Trophoblast cell (in vitro differentiated cells and primary cell): ENCODE measurements around the gene KIT.

Experiments
- DNase-seq, 2 donors: peaks; one replicate each; pipeline ENCODE4 v3.0.0-alpha.2; 2016
- H2AFZ ChIP-seq: 2 replicates; pipeline ENCODE4 v1.6.1; 2013; ENCODE audit warnings: low read length, moderate library complexity, mild to moderate bottlenecking; ENCODE audit not compliant: insufficient read depth, poor library complexity
- H2AK5ac ChIP-seq: 2 replicates; pipeline ENCODE4 v1.6.1; 2013; ENCODE audit warnings: mild to moderate bottlenecking, low read length
- H2BK120ac ChIP-seq: 2 replicates; pipeline ENCODE4 v1.6.1; 2013; ENCODE audit warnings: low read length, mild to moderate bottlenecking, moderate library complexity; ENCODE audit not compliant: insufficient read depth, poor library complexity
- H2BK12ac ChIP-seq: 2 replicates; pipeline ENCODE4 v1.6.1; 2013; ENCODE audit warnings: mild to moderate bottlenecking, low read length, moderate library complexity
- H2BK5ac ChIP-seq: 2 replicates; pipeline ENCODE4 v1.6.1; 2013; ENCODE audit warnings: low read length, low read depth, moderate library complexity, mild to moderate bottlenecking; ENCODE audit not compliant: poor library complexity
- H3K14ac ChIP-seq: 2 replicates; pipeline ENCODE4 v1.6.1; 2013; ENCODE audit warnings: mild to moderate bottlenecking, low read length
- H3K18ac ChIP-seq: 2 replicates; pipeline ENCODE4 v1.6.1; 2013; ENCODE audit warnings: mild to moderate bottlenecking, low read length
- H3K23ac ChIP-seq: 2 replicates; pipeline ENCODE4 v1.6.1; 2013; ENCODE audit warnings: low read length
- H3K27ac ChIP-seq: 2 replicates; pipeline ENCODE4 v1.5.1; 2013; ENCODE audit warnings: low read depth, mild to moderate bottlenecking, inconsistent platforms, low read length, moderate library complexity
- H3K27me3 ChIP-seq: 2 replicates; pipeline ENCODE4 v1.6.1; 2013; ENCODE audit warnings: inconsistent platforms, mild to moderate bottlenecking, low read length, moderate library complexity; ENCODE audit not compliant: insufficient read depth
- H3K36me3 ChIP-seq, 2 experiments: 1 replicate in 1 of 2; 2 replicates in 1 of 2; pipeline ENCODE4 v1.6.1; 2013; ENCODE audit warnings: low read length in 2 of 2, mild to moderate bottlenecking in 2 of 2, moderate library complexity in 1 of 2; ENCODE audit not compliant: insufficient read depth in 2 of 2, control insufficient read depth in 1 of 2
- H3K4ac ChIP-seq: 2 replicates; pipeline ENCODE4 v1.6.1; 2013; ENCODE audit warnings: low read depth, mild to moderate bottlenecking, low read length, moderate library complexity
- H3K4me1 ChIP-seq, 2 experiments: 1 replicate in 1 of 2; 2 replicates in 1 of 2; pipeline ENCODE4 v1.6.1; 2013; ENCODE audit warnings: low read length in 2 of 2, mild to moderate bottlenecking in 2 of 2, moderate library complexity in 1 of 2; ENCODE audit not compliant: insufficient read depth in 2 of 2, control insufficient read depth in 1 of 2
- H3K4me2 ChIP-seq: 2 replicates; pipeline ENCODE4 v1.6.1; 2013; ENCODE audit warnings: inconsistent platforms, mild to moderate bottlenecking, low read length, moderate library complexity
- H3K4me3 ChIP-seq: 2 replicates; pipeline ENCODE4 v1.5.1; 2013; ENCODE audit warnings: mild to moderate bottlenecking, low read depth, low read length, inconsistent platforms
- H3K79me1 ChIP-seq: one replicate; pipeline ENCODE4 v1.6.1; 2013; ENCODE audit warnings: low read length
- H3K79me2 ChIP-seq: 2 replicates; pipeline ENCODE4 v1.6.1; 2013; ENCODE audit warnings: low read length, mild to moderate bottlenecking; ENCODE audit not compliant: control insufficient read depth, insufficient read depth, poor library complexity
- H3K9ac ChIP-seq: 2 replicates; pipeline ENCODE4 v1.6.1; 2013; ENCODE audit warnings: mild to moderate bottlenecking, low read length
- H3K9me3 ChIP-seq: 2 replicates; pipeline ENCODE4 v1.6.1; 2013; ENCODE audit warnings: low read depth, mild to moderate bottlenecking, control low read depth, inconsistent platforms, low read length; ENCODE audit not compliant: insufficient read depth
- H4K12ac ChIP-seq: 2 replicates; pipeline ENCODE4 v1.6.1; 2013; ENCODE audit warnings: low read depth, mild to moderate bottlenecking, low read length, moderate library complexity
- H4K8ac ChIP-seq: 2 replicates; pipeline ENCODE4 v1.6.1; 2013; ENCODE audit warnings: low read depth, mild to moderate bottlenecking, low read length, moderate library complexity
- H4K91ac ChIP-seq: one replicate; pipeline ENCODE4 v1.6.1; 2013; ENCODE audit warnings: low read depth, mild to moderate bottlenecking, low read length, moderate library complexity
- WGBS: extraction: QIAGEN DNeasy Blood & Tissue Kit; methylation state at CpG from one replicate; pipeline ENCODE4 v1.1.7; 2013; ENCODE audit warnings: missing lambda C conversion rate; ENCODE audit not compliant: insufficient read length, insufficient coverage; ENCODE audit errors: extremely low coverage; 5-methylcytosine and 5-hydroxymethylcytosine counted together

KIT gene

GRCh38 chr4:54662123-54662522, 4.4 kb downstream of the KIT start:
- H3K9me3 ChIP-seq, result peaks cover 2% of the 10 kb centered on the region
- no peak overlapping the region for H2AFZ ChIP-seq
- no peak overlapping the region for H3K18ac ChIP-seq
- no peak overlapping the region for H4K91ac ChIP-seq
- no peaks in the 10 kb centered on the region for H3K79me2 ChIP-seq
- no peak overlapping the region for H2BK120ac ChIP-seq
- H3K4me3 ChIP-seq, result no peak overlapping the region
- H3K27ac ChIP-seq, result no peak overlapping the region
- H3K79me1 ChIP-seq, result no peaks in the 10 kb centered on the region
- H3K4me1 ChIP-seq, result peaks cover 8 to 17% of the 10 kb centered on the region in 2 experiments
- H3K9ac ChIP-seq, result no peak overlapping the region
- no peak overlapping the region for H2BK12ac ChIP-seq
- H2AK5ac ChIP-seq, result no peak overlapping the region
- peak; percentile 44 to 69 for DNase-seq
- no peak overlapping the region for H2BK5ac ChIP-seq
- peaks cover 13% of the 10 kb centered on the region for H3K27me3 ChIP-seq
- no peak overlapping the region for H3K4me2 ChIP-seq
- no peak overlapping the region for H4K12ac ChIP-seq
- H3K14ac ChIP-seq, result no peak overlapping the region
- H3K36me3 ChIP-seq, result no peaks in the 10 kb centered on the region
- no peak overlapping the region for H4K8ac ChIP-seq
- no peak overlapping the region for H3K23ac ChIP-seq
- WGBS, result no CpG with 5 or more reads among the region's 3 CpGs
- H3K4ac ChIP-seq, result no peak overlapping the region

- Histone ChIP-seq H2BK12ac (no peak overlapping the region), H2AFZ (no peak overlapping the region), H3K4ac (no peak overlapping the region), H3K79me2 (no peaks in the 10 kb centered on the region), H3K9ac (no peak overlapping the region), H3K18ac (no peak overlapping the region), H3K14ac (no peak overlapping the region), H3K9me3 (no peaks in the 10 kb centered on the region), H3K23ac (no peak overlapping the region), H2BK5ac (no peak overlapping the region), H4K91ac (no peak overlapping the region), H2AK5ac (no peak overlapping the region), H3K36me3 (no peaks in the 10 kb centered on the region), H3K4me3 (no peak overlapping the region), H3K27me3 (peaks cover 4% of the 10 kb centered on the region), H3K4me2 (no peak overlapping the region), H3K4me1 (peaks cover 4 to 14% of the 10 kb centered on the region in 2 experiments), H4K12ac (no peak overlapping the region), H3K79me1 (no peaks in the 10 kb centered on the region), H3K27ac (no peak overlapping the region), H4K8ac (no peak overlapping the region), H2BK120ac (no peak overlapping the region)
- 100% methylated on average over 2 of the region's 6 CpGs for WGBS
- no peak for DNase-seq
Measured at GRCh38 chr4:54662901-54663585, 5.3 kb downstream of the KIT start.

- H2BK12ac ChIP-seq, result no peak overlapping the region
- WGBS, result no CpG with 5 or more reads among the region's 6 CpGs
Measured at GRCh38 chr4:54664400-54664799, 6.6 kb downstream of the KIT start.

GRCh38 chr4:54668014-54668611, 10.4 kb downstream of the KIT start:
- Histone ChIP-seq H3K27ac (no peak overlapping the region), H3K18ac (no peak overlapping the region), H4K91ac (no peak overlapping the region), H3K27me3 (no peaks in the 10 kb centered on the region), H3K9ac (no peak overlapping the region), H3K9me3 (no peaks in the 10 kb centered on the region), H4K12ac (no peak overlapping the region), H3K4me3 (no peak overlapping the region), H3K4me1 (no peaks in the 10 kb centered on the region), H2BK5ac (no peak overlapping the region), H3K79me2 (no peaks in the 10 kb centered on the region), H3K4me2 (no peak overlapping the region), H2AK5ac (no peak overlapping the region), H3K14ac (no peak overlapping the region), H3K4ac (no peak overlapping the region), H2BK120ac (no peak overlapping the region), H3K23ac (no peak overlapping the region), H2BK12ac (no peak overlapping the region), H4K8ac (no peak overlapping the region), H2AFZ (no peak overlapping the region), H3K79me1 (no peaks in the 10 kb centered on the region), H3K36me3 (no peaks in the 10 kb centered on the region)
- DNase-seq, result no peak
- no CpG with 5 or more reads among the region's 6 CpGs for WGBS

More at GRCh38 chr4:54664400-54664799, 6.6 kb downstream of the KIT start:
- Histone ChIP-seq H4K12ac (no peak overlapping the region), H3K9me3 (no peaks in the 10 kb centered on the region), H2BK120ac (no peak overlapping the region), H3K23ac (no peak overlapping the region), H3K27ac (no peak overlapping the region), H4K91ac (no peak overlapping the region), H3K18ac (no peak overlapping the region), H2AK5ac (no peak overlapping the region), H3K4ac (no peak overlapping the region), H2AFZ (no peak overlapping the region), H2BK5ac (no peak overlapping the region), H3K9ac (no peak overlapping the region), H3K4me2 (no peak overlapping the region), H3K4me3 (no peak overlapping the region), H3K36me3 (no peaks in the 10 kb centered on the region), H3K14ac (no peak overlapping the region), H3K4me1 (peaks cover 3 to 9% of the 10 kb centered on the region in 2 experiments), H3K79me2 (no peaks in the 10 kb centered on the region), H4K8ac (no peak overlapping the region), H3K79me1 (no peaks in the 10 kb centered on the region), H3K27me3 (no peaks in the 10 kb centered on the region)
- no peak for DNase-seq
